Measurements from ENCODE around the gene CIPC.

The CIPC gene

GRCh38 chr14:77097700-77098528, at the start of gene CIPC:
CIPC (plus strand) TSS chr14:77098258; CDS start chr14:77105709, 7,451 bp downstream.
- peak; percentile 100 for DNase-seq

GRCh38 chr14:77051116-77051515, 46.9 kb upstream of the CIPC start:
- DNase-seq: no peak

- no peak for DNase-seq
Measured at GRCh38 chr14:77052281-77053044, 45.6 kb upstream of the CIPC start.

GRCh38 chr14:77053046-77053841, 44.8 kb upstream of the CIPC start:
- peak; percentile 80 for DNase-seq

GRCh38 chr14:77055306-77055705, 42.8 kb upstream of the CIPC start:
- DNase-seq: no peak

- DNase-seq: no peak
Measured at GRCh38 chr14:77055981-77056380, 42.1 kb upstream of the CIPC start.

GRCh38 chr14:77058117-77058516, 39.9 kb upstream of the CIPC start:
- DNase-seq: no peak

- no peak for DNase-seq
Measured at GRCh38 chr14:77058785-77059184, 39.3 kb upstream of the CIPC start.

- DNase-seq: peak; percentile 39
Measured at GRCh38 chr14:77059276-77059915, 38.7 kb upstream of the CIPC start.

GRCh38 chr14:77061630-77062257, 36.3 kb upstream of the CIPC start:
- no peak for DNase-seq

- no peak for DNase-seq
Measured at GRCh38 chr14:77062261-77062660, 35.8 kb upstream of the CIPC start.

GRCh38 chr14:77063571-77064171, 34.4 kb upstream of the CIPC start:
- no peak for DNase-seq

- no peak for DNase-seq
Measured at GRCh38 chr14:77064521-77065178, 33.4 kb upstream of the CIPC start.

GRCh38 chr14:77065851-77066577, 32.0 kb upstream of the CIPC start:
- DNase-seq: no peak

- no peak for DNase-seq
Measured at GRCh38 chr14:77066578-77067172, 31.4 kb upstream of the CIPC start.

GRCh38 chr14:77067632-77068516, 30.2 kb upstream of the CIPC start:
- peak; percentile 65 for DNase-seq

- no peak for DNase-seq
Measured at GRCh38 chr14:77068517-77069200, 29.4 kb upstream of the CIPC start.

- DNase-seq: no peak
Measured at GRCh38 chr14:77069551-77069950, 28.5 kb upstream of the CIPC start.
